Measurements from ENCODE around the gene PDE11A.
"Not testable (repeated sequence)": the region's sequence is repeated elsewhere in the genome, so short reads cannot be mapped to it uniquely, and the experiment has no call there.

The PDE11A gene

DNA sequence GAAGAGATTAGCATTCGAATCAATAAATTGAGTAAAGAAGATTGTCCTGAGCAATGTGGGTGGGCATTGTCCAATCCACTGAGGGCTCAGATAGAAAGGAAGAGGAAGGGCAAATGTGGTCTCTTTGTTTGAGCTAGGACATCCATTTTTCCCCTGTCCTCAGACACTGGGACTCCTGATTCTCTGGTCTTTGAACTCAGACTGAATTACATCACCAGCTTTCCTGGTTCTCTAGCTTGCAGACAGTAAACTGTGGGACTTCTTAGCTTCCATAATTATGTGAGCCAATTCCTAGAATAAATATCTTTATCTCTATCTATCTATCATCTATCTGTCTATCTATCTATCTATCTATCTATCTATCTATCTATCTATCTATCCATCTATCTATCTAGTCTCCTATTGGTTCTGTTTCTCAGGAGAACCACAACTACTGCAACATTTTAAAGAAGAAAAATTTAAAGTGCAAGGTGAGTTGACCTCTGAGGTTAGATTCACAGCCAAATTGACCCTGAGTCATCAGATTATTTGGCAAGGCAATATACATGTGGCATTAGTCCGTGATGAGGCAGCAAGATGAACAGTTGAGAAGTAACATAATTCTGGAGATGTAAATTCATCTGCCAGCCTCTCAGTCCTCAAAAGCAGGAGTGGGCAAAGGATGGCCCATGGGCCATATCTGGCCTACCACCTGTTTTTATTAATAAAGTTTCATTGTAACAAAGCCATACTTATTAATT is 191.4 kb downstream of the PDE11A start:
- DNase-seq = no peak

DNA sequence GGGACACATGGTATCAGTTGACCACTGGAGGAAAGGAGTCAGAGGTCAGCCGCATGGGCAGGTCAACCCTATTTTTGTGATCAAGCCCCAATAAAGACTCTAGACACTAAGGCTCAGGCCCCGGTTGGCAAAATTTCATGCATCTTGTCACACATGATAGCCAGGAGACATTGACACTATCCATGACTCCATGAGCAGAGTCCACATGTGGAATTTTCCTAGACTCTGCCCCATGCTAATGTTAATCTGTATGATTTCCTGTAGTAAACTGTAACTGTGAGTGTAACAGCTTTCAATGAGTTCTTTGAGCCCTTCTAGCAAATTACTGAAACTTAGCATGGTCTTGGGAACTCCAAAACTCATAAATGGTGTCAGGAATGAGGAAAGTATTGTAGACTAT is 192.3 kb downstream of the PDE11A start:
- DNase-seq = no peak

DNA sequence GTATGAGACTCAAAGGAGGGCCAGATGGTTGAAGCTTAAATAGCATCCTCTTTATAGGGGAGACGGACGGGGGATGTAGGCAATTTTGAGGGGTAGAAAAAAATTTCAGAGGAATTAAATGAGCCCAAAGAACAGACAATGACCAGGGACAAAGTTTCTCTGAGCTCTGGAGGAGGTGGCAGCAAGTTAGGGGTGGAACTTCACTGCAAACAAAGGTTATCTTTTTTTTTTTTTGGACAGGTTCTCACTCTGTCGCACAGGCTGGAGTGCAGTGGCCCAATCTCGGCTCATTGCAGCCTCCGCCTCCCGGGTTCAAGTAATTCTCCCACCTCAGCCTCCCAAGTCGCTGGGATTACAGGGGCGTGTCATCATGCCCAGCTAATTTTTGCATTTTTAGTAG is 195.6 kb downstream of the PDE11A start:
- no peak for DNase-seq

DNA sequence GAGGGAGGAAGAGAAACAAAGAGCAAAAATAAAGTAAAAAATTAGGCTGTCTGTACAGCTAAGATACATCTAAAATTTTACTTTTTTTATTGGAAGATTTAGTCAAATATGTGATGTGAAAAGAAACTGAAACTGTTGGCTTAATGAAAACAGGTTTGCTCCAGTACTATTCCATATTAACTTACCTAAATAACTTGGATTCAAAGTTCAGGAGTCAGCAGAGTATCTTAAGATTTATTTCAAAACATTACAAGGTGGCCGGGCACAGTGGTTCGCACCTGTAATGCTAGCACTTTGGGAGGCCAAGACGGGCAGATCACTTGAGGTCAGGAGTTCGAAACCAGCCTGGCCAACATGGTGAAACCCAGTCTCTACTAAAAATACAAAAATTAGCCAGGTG is 197.9 kb downstream of the PDE11A start:
- DNase-seq = no peak

DNA sequence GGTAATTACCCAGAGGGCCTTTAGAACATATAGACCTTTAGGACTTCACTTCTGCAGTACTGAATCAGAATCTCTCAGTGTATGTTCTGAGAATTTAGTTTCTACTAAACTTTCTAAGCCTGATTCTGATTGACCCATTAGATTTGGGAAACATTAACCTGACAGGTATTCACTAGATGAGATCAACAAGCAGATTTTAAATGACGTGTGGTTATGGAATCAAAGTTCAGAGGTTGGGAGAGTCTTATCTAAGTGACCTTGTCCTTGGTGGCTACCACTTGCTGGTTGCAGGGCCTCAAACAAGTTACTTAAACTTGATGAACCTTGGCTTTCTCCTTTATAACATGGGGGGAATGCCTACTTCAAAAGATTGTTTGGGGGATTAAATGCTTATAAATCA is 198.7 kb downstream of the PDE11A start:
- no peak for DNase-seq

DNA sequence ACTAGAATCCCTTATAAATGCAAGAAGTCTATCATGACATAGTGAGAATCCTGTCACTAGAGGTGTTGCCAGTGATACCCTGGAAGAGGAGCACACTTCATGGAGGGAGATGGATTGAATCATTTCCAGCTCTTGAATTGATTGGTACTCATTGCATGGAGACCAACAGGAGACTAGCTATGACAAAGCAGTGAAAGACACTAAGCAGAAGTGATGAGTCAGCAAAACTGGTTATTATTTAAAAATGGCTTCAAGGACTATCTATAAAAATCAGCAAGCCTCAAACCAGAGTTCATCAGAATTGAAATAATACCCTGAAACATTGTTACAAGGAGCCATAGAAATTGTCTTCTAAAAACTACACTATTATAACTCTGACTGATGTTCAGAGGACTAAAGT is 200.3 kb downstream of the PDE11A start:
- DNase-seq = no peak

DNA sequence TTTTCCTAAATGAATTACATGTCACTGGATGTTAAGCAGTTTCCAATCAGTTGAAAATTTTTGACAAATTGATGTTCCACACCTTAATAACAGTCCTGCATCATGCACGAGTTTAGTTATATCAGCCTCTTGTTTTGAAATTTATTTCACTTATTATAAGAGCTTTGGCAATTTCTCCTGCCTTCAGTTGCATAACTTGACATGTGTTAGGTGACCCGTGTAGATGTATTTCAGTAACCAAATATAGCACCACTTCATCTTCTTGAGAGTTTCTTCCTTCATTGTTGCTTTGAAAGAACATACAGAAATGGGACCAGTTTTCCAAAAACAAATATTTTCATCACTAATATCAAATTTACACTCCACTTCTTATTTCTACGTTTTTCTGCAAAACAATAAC is 202.7 kb downstream of the PDE11A start:
- no peak for DNase-seq

DNA sequence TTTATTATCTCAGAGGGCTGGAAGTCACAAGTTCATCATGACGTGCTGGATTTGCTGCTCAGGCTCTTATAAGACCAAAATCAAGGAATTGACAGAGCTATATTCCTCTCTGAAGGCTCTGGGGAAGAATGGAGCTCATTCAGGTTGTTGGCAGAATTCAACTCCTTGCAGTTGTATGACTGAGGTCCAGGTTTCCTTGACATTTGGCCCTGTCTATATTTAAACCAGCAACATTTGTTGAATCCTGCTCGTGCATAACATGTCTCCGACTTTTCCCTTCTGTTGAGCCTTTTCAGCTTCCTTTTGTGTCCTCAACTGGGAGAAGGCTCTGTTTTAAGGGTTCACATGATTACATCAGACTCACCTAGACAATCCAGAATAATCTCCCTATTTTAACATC is 203.4 kb downstream of the PDE11A start:
- no peak for DNase-seq

DNA sequence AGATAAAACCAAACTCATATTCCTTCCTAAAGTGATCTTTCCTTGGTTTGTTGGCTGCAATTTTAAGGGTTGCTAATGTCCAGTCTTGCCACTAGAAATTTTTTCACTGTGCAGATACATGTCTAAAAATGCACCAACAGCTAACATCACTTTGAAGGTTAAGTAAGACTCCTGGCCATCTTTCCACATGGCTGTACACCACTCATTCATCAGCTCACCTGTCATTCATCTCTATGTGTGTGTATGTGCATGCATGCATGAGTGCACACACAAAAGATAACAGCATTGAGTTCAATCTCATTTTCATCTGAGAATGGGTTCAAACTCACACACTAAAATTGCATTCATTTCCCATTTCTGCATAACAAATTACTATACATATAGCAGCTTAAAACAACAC is 203.8 kb downstream of the PDE11A start:
- DNase-seq = no peak

DNA sequence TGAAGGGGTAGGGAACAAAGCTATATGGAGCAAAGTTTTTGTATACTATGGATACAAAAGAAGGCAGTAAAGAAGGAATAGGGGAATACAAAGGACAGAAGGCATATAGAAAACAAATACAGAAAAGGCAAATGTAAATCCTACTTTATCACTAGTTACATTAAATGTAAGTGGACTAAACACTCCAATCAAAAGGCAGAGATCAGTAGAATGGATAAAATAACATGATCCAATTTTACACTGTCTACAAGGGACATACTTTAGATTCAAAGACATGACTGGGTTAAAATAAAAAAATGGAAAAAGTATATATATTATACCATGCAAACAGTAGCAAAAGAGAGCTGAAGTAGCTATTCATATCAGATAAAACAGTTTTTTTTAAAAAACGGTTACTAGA is 215.0 kb downstream of the PDE11A start:
- DNase-seq = no peak

DNA sequence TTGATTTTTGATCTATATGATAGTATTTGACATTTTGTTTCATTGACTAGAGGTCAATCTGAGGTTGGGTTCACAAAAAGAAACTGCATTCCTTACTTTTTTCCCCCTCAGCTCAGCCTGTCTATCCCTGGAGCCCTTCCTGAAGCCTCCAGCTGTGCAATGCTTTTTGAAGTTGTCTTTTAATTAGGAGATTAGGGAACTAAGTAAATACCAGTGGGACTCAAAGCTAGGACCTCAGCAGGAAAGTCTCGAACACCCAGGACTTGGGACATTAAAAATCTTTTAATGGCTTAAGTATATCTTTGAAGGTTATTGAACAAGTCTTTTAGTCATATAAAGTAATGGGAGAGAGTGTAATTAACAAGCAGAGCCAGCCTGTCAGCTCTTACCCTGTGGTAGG is 220.2 kb downstream of the PDE11A start:
- no peak for DNase-seq

DNA sequence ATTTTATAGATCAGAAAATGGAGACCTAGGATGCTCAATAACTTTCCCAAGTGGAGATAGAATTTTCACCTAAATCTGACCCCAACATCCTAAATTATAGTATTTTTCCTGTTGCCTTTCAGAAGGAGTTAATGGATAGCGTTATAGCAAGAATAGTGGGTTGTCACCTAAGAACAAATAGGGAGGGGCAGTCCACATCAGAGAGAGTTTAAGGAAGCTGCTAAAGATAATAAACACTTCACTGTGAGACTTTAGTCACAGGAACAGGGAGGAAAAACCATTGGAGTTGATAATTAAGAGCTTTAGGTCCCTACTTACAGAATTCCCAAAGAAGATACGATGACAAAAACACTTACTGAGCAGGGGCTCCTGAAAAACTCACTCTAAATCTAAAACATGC is 229.4 kb downstream of the PDE11A start:
- no peak for DNase-seq

DNA sequence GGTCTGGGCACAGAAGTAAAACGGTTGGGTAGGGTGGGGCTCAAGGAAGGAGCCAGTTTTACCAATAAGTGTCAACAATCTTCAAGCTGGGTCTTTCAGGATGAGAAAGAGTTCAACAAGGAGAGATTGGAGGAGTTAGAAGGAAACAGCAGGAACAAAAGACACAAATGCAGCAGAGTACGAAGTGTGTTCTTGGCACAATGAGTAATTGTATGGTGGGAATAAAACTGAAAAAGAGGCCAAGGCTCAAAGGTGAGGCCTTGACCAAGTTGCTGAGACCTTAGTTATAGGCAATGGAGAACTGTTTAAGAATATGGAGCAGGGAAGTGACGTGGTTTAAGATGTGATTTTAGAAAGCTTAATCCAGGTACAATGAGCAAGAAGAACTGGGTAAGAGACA is 230.3 kb downstream of the PDE11A start:
- DNase-seq = no peak

DNA sequence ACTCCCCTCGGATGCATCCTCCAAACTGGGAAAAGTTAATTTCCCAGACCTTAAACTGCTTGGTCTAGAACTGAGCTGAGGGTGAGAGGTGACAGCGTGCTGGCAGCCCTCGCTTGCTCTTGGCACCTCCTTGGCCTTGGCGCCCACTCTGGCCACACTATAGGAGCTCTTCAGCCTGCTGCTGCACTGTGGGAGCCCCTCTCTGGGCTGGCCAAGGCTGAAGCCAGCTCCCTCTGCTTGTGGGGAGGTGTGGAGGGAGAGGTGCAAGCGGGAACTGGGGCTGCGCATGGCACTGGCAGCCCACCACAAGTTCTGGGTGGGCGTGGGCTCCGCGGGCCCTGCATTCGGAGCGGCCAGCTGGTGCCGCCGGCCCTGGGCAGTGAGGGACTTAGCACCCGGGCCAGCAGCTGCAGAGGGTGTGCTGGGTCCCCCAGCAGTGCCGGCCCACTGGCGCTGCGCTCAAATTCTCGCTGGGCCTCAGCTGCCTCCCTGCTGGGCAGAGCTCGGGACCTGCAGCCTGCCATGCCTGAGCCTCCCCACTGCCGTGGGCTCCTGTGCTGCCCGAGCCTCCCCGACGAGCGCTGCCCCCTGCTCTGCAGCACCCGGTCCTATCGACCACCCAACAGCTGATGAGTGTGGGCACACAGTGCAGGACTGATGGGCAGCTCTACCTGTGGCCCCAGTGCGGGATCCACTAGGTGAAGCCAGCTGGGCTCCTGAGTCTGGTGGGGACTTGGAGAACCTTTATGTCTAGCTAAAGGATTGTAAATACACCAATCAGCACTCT is 237.0 kb downstream of the PDE11A start:
- DNase-seq = not testable (repeated sequence)

DNA sequence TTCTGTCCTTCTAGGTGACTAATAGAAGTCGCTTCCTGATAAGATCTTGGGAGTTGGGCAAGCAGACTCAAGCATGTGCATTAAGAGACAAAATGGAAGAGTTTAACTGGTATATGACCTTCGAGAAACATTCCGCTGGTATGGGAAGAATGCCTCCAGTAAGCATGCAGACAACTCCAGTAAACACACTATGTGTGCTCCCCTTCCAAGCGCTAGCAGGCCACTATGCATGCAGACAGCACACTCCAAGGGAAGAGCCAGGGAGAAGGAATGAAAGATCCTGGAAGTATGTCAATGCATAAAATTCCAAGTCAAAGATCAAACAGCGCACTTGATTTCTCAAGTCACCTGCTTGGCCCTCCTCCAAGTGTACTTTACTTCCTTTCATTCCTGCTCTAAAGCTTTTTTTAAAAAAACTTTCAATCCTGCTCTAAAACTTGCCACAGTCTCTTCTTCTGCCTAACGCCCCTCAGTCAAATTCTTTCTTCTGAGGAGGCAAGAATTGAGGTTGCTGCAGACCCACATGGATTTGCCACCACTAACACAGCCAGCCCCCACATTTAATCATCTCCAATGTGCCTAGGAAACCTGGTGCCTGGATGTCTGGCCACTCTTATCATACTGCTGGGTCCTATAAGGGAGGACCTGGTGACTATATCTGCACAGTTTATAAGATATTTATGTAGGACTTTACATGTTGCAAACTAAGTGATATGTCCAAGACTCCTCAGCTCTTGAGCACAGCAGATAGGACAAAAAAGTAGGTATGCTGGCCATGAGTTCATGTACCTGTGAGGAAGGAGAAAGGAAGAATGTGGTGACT is 239.8 kb downstream of the PDE11A start:
- DNase-seq = no peak

DNA sequence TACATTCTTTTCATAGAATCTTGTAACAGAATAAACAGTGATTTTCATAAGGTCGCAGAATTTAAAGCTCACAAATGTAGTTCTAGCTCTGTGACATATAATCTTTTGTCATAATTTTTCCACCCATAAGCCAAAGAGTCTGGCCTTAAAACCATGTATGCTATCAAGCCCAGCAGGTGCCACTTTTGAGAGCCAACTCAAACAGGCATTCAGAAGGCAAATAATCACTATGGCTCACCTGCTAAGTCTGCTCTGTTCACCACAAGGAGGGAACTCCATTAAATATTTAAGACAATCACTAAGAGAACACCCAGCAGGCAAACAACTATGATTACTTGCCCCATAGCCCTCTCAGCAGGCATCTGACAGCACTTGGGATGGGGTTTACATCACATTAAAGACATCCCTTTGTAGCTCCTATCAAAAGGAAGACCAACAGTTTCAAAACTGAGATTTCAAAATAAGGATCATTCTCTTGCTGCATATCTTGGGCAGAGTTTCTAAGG is 241.6 kb downstream of the PDE11A start:
- no peak for DNase-seq

DNA sequence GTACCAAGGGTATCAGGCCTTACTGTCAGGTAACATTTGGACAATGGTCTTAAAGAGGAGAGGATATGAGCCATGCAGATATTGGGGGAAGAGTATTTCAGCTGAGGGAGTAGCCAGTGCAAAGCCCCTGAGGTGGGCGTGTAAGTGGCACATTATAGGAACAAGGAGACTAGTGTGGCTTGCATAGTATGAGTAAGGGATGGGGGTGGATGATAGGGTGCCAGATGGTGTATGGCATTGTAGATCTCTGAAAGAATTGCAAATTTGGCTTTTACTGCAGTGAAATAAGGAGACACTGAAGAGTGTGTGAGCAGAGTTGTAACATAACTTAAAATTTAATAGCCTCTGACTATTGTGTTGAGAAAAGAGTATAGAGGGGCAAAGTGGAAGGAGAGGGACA is 244.0 kb downstream of the PDE11A start:
- no peak for DNase-seq

DNA sequence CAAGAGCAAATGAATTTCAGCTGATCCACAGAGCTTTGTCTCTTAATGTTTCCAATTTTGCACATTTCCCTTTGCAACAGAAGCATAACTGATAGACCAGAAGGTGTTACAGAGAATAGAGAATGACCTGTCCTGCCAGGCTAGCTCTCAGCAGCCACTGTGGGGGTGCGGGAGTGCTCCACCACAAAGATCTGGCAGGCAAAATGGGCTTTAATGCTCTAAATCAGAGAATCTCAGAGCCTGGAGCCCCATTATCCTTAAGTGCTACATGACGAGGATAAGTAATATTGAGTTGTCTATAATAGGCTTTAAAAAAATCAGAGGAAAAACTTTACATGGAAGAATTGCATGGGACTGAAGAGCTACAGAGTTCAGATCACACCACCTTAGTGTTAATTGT is 245.7 kb downstream of the PDE11A start:
- no peak for DNase-seq

DNA sequence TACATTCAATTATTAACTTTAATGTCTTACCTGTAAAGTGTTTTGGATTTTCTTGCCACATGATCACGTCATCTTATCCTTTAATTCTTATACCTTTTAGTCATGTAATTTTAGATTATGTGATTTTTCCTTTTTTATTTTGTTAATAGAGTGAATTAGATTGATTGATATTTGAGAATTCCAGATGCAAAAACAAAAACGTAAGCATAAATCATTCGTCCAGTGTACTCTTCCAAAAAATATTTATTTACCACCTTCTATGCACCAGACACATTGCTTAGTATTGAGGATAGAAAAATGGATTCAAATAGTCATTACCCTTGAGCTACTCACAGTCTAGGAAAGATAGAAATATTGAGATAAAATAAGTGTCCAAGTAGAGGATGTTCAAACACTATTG is 249.6 kb downstream of the PDE11A start:
- no peak for DNase-seq

DNA sequence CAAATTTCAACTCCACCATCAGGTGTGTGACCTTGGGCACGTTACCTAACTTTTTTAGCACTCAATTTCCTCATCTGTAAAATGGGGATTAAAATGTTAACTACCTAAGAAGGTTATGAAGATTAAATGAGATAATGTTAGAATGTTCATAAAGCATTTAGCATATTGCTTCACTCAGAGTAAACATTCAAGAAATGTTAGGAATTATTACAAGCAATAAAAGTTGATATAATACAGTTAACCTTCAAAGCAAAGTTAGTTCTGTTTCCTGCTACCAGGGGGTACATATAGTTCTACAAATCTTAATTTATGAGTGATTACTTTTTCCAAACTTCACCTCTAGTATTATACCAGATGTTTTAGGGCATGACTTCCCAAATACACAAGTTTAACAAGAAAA is 254.2 kb downstream of the PDE11A start:
- DNase-seq = no peak

DNA sequence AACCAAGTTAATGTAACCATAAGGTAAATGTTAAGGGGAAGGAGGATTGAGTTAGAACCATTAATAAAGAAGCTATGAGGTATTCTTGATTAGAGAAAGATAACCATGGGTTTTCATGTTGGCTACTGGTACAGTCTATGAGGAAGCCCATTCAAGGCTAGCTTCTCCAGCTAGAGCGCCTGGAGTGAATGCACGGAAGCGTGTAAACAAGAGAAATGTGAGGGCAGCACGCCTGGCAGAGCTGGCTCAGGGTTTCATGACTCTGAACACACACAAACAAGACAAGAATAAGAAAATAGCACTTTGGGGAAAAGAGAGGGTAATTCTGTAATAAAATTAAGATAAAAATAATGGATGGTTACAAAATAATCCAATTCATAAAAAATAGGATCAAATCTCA is 255.3 kb downstream of the PDE11A start:
- DNase-seq = no peak

DNA sequence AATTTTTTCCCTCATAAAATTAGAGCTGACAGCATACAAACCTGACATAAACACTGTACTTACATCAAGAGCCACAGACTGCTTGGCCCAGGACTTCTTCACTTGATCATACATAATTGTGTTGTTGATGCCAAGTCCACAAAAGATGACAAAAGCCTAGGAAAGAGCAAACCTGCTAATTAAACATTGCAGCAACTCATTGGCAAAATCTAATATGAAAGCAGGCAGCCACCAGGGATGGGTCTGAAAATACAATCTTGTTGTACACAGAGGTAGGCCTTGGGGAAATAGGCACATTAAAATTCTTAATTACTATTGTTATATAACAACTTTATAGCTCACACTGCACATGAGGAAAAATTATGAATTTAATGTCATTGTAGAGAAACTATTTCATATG is 255.8 kb downstream of the PDE11A start:
- DNase-seq = no peak

DNA sequence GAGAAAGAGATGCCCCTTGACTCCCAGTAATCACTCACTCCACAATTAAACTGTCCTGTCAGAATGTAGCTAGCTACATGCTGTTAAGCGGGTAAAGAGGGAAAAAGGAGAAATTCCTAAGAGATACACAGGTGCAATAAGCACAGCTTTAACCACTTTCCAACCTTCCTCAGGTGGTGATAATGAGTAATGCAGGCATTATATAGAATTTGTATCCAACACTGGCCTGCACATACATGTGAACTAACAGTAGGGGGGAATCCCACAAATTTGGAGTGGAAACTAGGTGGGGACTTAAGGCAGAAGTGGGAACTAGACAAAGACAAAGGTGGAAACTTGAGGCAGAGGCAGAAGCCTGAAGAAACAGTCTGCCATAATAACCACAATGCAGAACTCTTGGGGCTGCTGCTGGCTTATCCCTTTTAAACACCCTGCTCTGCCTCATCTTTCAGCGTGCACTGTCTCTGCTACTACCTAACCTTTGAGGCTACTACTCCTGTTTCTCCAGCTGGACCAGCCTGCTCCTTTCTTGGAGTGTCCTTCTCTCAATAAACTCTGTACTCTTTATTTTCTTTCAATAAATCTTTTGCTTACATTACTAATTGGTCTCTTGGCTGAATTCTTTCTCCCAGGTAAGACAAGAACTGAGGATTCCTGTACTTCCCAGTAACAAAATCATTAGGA is 259.7 kb downstream of the PDE11A start:
- no peak for DNase-seq
